GM18951 (cell line): ENCODE measurements around the gene MRPL10.

Source experiments
- POLR2A ChIP-seq: IDR thresholded peaks from 4 replicates; pipeline ENCODE4 v1.6.1; 2011; ENCODE audit warnings: mild to moderate bottlenecking; ENCODE audit not compliant: insufficient read length, insufficient read depth; ENCODE audit errors: extremely low read depth
- in situ Hi-C: fragments of 300-500 bp; cut with MboI; formaldehyde crosslinking; loops from one replicate; pipeline ENCODE4 v1.12.0; 2022; ENCODE audit warnings: low sequenced_read_pairs, mixed read lengths, inconsistent platforms; ENCODE audit not compliant: unreplicated experiment

MRPL10 gene

DNA sequence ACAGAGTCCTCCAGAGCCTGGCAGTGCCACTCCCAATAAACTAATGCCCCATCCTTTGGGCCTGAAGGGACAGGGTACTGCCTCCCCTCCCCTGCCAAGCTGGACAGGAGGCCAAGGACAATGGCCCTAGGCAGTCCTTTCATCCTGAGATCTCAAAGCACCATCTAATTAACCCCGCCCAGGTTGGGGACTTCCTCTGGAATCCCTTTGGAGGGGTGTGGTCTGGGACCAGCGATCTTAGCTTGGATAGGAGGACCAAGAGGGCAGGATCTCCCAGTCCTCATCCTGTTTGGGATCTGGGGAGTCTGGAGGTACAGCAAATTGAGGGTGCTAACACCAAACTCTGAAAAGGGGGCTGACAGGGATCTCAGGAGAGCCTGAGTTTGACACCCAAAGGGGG, 37.8 kb upstream of the MRPL10 start:
- in situ Hi-C loops: no loop called here
- no peak for TF ChIP-seq POLR2A

DNA sequence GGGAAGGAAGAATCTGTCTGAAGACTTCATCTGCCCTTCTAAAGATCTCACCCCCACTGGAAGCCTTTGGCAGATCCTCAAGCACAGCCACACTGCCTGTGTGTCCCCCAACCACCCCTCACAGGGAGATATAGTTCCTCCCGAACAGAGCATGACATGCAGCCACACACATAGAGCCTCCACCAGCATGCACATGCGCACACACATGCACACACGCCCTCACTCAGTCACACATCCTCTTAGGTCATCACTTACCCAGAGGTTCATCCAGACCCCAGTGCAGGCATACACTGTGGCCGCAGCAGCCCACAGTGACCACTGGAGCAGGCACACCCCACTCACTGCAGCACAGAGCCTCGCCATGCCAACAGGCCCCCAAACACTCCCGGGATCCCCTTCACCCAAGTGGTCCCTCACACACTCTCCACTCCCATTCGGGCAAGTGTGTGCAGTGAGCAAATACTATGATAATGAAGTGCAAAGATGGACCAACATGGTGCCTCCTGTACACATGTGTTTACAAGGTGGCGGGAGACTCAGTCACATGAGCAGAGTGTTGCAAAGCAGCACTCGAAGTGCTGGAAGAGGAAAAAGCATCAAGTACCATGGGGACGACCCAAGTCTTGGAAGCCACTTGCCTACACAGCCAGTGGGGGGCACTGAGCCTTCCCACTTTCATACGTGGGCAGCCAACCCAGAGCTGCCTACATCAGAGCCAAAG, 36.6 kb upstream of the MRPL10 start:
- TF ChIP-seq POLR2A: no peak
- in situ Hi-C loops: no loop called here

DNA sequence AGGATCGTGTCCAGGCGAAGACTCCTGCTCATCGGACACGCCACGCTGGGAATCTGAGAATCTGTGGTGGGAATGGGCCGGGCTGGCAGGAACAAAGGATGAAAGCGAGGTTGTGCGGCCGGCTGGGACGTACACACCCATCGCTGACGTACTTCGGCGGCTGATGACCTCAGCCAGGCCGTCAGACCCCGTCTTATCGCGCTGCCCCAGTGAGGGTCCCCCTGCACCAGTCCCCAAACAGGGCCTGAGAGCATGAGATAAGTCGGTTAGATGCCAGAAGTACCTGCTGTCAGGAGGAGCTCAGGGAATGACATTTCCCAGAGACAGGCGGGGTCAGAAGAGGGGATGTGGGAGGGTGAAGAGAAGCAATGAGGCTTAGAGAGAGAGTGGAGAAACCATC, 35.6 kb upstream of the MRPL10 start:
- in situ Hi-C loops: no loop called here
- no peak for TF ChIP-seq POLR2A

DNA sequence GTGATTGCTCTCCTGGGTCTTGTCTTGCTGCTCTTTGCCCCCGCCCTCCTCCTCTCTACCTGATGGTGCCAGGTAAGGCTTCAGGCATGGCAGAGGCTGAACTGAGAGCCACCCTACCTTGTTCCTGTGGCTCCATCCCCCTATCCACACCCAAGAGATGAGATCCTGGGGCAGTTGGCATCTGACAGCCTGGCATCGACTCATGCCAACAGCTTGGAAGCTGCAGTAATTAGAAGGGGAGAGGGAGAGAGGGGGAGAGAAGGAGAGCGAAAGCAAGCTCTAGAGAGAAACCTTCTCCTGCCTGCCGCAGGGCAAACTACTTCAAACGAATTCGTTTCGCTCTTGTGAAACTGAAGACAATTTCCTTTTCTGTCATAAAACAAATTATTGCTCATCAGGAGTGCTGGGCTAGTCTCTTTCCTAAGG, 33.5 kb upstream of the MRPL10 start:
- no peak for TF ChIP-seq POLR2A
- in situ Hi-C loops: no loop called here

DNA sequence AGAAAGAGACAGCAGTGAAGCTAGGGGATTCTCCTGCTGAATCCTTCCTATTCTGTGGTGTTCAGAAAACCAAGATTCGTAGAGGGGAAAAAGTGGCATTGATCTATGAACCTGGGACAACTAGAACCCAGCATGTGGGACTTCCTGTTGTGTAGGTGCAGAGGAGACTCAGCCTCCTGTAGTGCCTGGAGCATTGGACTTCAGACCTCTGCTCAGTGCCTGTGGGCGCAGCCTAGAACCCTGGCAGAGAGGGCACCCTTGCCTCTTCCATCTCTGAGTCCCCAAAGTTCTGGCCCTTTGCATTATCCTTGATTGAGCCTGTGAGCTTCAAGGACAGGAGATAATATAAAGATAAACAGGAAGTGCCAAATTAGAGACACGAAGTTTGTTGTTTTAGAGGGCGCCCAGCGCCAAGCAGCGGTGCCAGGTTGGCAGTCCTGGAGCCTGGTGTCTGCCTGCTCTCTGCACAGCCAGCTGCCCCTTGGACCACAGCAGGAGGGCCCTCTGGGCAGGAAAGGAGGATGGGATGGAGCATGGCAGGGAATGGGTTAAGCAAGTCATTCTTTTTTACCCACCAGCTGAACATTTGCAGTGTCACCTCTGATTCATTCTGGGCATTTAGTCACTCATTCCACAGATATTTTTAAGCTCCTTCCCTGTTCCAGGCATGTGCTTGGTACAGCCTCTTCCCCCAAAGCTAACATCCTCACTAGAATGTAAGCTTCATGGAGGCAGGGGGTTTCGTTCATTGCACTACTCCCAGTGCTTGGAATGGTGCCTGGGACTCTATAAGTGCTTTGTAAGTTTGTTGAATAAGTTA, 31.5 kb upstream of the MRPL10 start:
- no peak for TF ChIP-seq POLR2A
- in situ Hi-C loops: no loop called here

DNA sequence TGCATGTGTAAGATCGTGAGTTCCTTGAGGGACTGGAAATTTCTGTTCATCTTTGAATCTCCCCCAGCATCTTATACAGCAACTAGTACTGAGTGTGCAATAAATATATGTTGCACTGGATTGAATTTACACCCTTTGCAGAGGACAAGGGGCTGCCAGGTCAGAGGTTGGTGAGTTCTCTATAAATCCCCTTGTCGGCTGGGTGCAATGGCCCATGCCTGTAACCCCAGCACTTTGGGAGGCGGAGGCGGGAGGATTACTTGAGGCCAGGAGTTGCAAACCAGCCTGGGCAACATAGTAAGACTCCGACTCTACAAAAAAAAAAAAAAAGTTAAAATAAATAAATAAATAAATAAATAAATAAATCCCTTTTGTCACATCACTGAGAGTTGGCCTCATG, 29.0 kb upstream of the MRPL10 start:
- in situ Hi-C loops: no loop called here
- TF ChIP-seq POLR2A: no peak

DNA sequence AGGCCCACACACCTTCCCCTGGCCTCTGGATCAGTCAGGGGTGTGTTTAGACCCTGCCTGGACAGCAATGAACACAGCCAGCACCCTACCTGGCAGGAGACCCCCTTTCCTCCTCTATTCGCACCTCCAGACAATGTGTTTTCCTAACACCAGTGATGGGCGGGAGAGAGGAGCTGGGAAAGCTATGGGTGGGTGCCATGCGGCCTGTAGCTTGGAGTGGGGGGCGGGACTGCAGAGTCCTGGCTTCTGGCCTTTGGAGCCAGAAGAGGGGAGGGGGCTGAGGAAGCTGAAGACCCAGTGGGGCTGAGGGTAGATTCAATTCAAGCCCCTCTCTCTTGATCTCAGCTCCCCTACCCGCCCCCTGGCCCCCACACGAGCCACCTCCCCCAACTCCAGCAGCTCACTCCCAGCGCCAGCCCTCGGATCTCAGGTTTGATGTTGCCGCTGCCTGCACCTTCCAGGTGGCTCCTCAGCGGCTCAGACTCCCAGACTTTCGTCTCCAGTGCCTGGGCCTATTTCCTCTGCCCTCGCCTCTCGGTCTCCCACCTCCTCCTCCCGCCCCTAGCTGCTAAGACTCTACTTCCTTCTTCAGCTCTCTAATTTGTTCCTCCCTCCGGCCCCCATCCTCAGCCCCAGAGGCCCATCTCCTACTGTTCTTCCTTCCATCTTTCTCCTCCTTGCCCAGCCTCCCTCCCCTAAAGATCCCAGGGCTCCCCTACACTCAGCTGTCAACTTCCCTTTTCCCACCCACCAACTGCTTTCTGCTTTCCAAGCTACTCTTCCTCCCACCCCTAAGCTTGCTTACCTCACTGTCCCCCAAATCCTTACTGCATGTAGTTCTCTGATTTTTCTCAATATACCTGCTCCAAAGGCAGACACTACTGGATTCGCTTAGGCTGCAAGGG, 26.5 kb upstream of the MRPL10 start:
- in situ Hi-C loops: no loop called here
- no peak for TF ChIP-seq POLR2A

DNA sequence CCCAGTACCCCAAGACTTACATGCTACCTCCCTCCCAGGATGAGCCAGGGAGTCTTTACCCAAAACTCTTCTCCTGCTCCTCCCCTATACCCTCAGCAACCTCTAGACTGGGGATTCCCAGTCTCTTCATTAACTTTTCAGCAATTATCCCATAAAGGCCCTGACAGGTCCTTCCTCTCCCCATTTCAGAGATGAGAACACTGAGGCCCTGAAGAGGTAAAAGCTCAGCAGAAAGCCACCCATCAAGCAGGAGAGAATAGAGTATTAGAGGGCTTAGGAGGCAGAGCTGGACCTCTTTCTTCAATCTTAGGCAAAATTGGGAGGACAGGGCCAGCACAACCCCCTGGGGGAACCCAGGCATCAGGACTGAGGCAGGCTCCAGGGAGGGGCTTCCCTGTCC, 25.5 kb upstream of the MRPL10 start:
- in situ Hi-C loops: no loop called here
- TF ChIP-seq POLR2A: no peak

DNA sequence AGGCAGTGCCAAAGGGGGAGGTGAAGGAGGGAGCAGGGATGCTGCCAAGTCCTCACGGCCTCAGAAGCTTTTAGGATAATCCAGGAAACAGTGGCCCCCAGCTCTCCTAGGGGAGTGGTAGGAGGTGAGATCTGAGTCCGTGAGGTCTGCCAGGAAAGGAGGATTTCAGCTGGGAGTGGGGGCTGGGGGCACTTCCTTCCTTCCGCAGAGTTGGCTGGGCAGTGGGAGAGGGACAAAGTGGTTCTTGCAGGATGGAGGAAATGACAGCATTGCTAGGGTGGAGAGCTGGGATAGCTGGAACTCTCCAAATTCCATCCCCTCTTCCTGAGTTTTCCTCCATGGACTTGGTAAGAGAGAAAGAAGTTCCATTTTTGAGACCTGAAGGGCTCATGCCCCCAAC, 24.4 kb upstream of the MRPL10 start:
- no peak for TF ChIP-seq POLR2A
- in situ Hi-C loops: no loop called here

DNA sequence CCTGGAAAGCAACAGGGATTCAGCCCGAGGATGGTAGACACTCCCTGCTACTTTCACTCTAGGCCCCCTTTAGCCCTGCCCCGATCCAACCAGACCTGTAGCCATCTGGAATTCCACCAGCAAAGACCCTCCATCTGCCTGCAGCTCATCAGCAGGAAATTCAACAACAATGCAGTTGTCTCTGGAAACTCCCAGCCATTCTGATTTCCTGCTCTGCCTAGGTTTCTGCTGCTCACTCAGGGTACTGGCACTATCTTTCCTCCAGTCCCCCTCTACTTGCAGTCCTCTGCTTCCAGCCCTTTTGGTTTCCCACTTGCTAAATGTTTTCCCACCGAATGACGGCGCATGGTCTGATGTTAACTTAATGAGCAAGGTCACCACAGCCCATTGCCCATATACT, 22.3 kb upstream of the MRPL10 start:
- no peak for TF ChIP-seq POLR2A
- in situ Hi-C loops: no loop called here

DNA sequence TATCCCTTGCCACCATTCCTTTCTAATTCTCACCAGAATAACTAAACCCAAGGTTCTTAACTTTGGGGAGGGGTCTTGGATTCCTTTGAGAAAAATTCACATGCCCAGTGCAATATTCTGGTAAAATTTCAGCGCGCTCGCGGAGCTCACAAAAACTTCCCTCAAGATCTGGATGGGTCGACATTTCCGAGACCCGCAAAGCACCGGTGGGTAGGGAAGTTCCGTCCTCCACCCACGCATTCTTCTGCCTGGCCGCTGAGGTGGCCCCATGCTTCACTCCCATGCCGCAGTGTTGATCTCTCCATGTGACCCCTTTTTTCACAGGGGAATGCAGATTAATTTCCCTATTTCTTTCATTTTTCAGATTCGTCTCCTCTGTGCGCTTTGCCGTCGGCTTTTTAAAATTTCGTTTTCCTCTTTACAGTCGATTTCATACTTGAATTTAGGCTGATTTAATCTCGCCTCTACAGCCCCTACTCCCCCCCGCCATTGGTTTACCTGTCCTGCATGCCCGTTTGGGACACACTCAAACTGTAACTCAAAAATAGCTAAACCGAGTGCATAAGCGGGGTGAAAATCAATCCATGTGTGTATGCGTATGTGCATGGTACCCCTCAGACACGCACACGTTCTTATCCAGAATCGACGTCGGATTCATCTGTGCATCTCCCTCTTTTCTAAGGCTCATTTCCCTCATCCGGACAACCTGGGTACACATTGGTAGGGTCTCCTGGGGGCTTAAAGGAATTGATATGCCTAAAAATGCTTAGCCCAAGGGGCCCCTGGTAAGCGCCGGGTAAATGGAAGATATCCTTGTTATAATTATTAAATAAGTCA, 21.0 kb upstream of the MRPL10 start:
- in situ Hi-C loops: no loop called here

DNA sequence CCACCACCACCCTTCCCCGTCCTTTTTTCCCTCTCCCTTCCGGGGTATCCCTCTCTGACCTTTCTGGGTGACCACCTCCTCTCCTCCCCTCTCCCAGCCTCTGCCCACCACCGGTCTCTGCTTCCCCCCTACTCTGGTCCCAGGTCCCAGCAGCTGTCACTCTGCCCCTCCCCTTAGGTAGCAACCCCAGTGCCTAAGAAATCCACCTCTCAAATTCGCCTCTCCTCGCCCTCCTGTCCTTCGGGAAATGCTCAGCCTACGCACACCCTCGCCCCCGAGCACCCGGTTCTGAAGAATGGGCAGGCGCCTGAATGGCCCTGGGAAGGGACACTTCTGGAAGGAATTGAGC, 20.4 kb upstream of the MRPL10 start:
- no peak for TF ChIP-seq POLR2A
- in situ Hi-C loops: no loop called here

More for the DNA sequence above, 21.0 kb upstream of the MRPL10 start:
- no peak for TF ChIP-seq POLR2A

DNA sequence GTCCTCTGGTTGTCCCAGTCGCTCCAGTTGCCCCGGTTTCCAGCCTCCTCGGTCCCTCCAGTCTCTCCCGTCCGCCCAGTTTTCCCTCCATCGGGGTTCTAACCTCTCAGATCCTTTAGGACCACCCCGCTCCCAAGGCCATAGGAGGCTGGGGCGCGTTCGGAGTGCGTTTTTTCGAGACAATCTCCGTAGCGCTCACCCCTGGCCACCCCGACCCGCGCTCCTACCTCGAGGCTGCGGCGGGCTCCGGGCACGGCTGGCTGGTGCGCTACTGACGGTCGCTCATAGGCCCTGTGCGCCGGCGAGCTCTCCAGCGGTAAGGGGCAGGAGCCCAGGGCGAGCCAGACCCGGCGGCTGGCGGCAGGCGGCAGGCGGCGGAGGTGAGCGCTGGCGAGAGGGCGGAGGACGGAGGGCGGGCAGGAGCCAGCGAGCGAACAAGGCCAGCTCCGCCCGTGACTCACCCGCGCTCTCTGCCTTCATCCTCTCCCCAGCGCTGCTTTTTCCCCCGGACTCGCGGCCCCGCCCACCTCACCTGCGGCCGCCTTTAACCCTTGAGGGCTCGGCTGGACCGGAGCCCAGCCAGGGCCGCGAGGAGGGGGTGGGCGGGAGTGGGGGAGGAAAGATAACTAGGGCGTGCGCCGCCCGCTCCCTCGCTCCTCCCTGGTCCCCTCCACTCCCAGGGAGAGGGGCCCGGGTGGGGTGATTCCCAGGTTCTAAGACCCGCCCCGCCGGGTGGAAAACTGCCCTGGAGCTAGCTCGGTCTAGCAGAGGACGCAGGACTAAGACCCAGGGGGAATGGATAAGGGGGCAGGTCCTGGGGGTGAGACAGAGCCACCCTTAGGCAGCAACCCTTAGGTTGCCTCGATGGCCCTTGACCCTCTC, 19.6 kb upstream of the MRPL10 start, which contains the start of gene SP6:
Gene SP6 (minus strand): TSS at position 472 of the 882 bp plus-strand sequence. CDS start 2,734 bp downstream, outside the sequence.
- TF ChIP-seq POLR2A: no peak
- in situ Hi-C loops: no loop called here
